NCI-H2196 (cell line): ENCODE results near the gene RGS9BP.
A peak's percentile ranks its signal among the peaks of the same experiment; 100 is the strongest.
"Not testable (repeated sequence)": the region's sequence is repeated elsewhere in the genome, so short reads cannot be mapped to it uniquely, and the experiment has no call there.

ENCODE experiments used
- DNase-seq: peaks from one replicate; lab custom pipeline; 2025; ENCODE audit not compliant: unreplicated experiment; lab: John Stamatoyannopoulos, UW

Gene RGS9BP

GRCh38 chr19:32671883-32672593, 3.6 kb upstream of the RGS9BP start:
- no peak for DNase-seq

- DNase-seq = no peak
Measured at GRCh38 chr19:32672841-32673240, 2.8 kb upstream of the RGS9BP start.

GRCh38 chr19:32673573-32673972, 2.1 kb upstream of the RGS9BP start:
- DNase-seq = no peak

GRCh38 chr19:32674153-32674930, 1.3 kb upstream of the RGS9BP start:
- DNase-seq = peak; percentile 47

- DNase-seq = peak; percentile 99
Measured at GRCh38 chr19:32674931-32675719, 523 bp upstream of the RGS9BP start, which contains the start of gene ANKRD27. Gene ANKRD27 (minus strand): TSS chr19:32675180. CDS start chr19:32659015, 16,165 bp downstream.

- DNase-seq = peak; percentile 22
Measured at GRCh38 chr19:32676186-32676894, 692 bp downstream of the RGS9BP start.

- DNase-seq = no peak
Measured at GRCh38 chr19:32676895-32677359, 1.3 kb downstream of the RGS9BP start.

GRCh38 chr19:32677657-32678056, 2.0 kb downstream of the RGS9BP start:
- DNase-seq = no peak

GRCh38 chr19:32680986-32681385, 5.3 kb downstream of the RGS9BP start:
- DNase-seq = no peak

GRCh38 chr19:32682317-32682716, 6.7 kb downstream of the RGS9BP start:
- DNase-seq = no peak

GRCh38 chr19:32686847-32687475, 11.3 kb downstream of the RGS9BP start:
- no peak for DNase-seq

- no peak for DNase-seq
Measured at GRCh38 chr19:32687681-32688080, 12.0 kb downstream of the RGS9BP start.

- DNase-seq = no peak
Measured at GRCh38 chr19:32688311-32688710, 12.7 kb downstream of the RGS9BP start.

- peak; percentile 83 for DNase-seq
Measured at GRCh38 chr19:32691291-32691951, 15.8 kb downstream of the RGS9BP start, which contains the start of gene NUDT19. Gene NUDT19 (plus strand): TSS chr19:32691821. CDS start chr19:32691961, 140 bp downstream.

GRCh38 chr19:32691952-32692726, 16.5 kb downstream of the RGS9BP start:
- DNase-seq = peak; percentile 43

GRCh38 chr19:32692727-32693061, 17.0 kb downstream of the RGS9BP start:
- DNase-seq = no peak

GRCh38 chr19:32693151-32694108, 17.8 kb downstream of the RGS9BP start:
- not testable (repeated sequence) for DNase-seq

- not testable (repeated sequence) for DNase-seq
Measured at GRCh38 chr19:32694316-32694715, 18.7 kb downstream of the RGS9BP start.
